T-cell (primary cell): ENCODE measurements around the gene LRCH1. TPM values are rescaled to one million over a fixed set of nuclear protein-coding genes. Genes with fewer than 3 reads are reported as not detected.

Experiments used
- ATAC-seq, 4 experiments: fragments of 200-7000 bp in 3 of 4; fragments of 150-1000 bp in 1 of 4; cut with Tn5 transposase; replicated peaks in 1 of 4; 1 replicate in 3 of 4; 2 replicates in 1 of 4; pipeline ENCODE4 v1.10.0; 2021; ENCODE audit warnings: moderate library complexity in 3 of 4, mild to moderate bottlenecking in 2 of 4, moderate number of reproducible peaks in 1 of 4
- CTCF ChIA-PET, 2 donors: fragments of 300-600 bp; sonication (Branson Sonifier 250); formaldehyde crosslinking; loops; one replicate each; lab custom pipeline; 2022; ENCODE audit warnings: antibody characterized with exemption in 2 of 2; lab: Charles Lee
- POLR2A ChIA-PET, 2 donors: fragments of 300-600 bp; sonication (Branson Sonifier 250); formaldehyde crosslinking; loops; one replicate each; lab custom pipeline; 2022; ENCODE audit warnings: antibody characterized with exemption in 2 of 2; lab: Charles Lee
- DNase-seq, 35 experiments: peaks; one replicate each; pipeline versions ENCODE4 v3.0.0 to v3.0.0-alpha.2; 2013 to 2023
- H3K27ac ChIP-seq: one replicate; pipeline ENCODE4 v1.5.1; 2013; ENCODE audit warnings: low read length
- H3K27me3 ChIP-seq, 2 experiments: replicated peaks in 1 of 2; 1 replicate in 1 of 2; 2 replicates in 1 of 2; pipeline versions ENCODE4 v1.6.1 to v1.7.0; 2013; ENCODE audit warnings: low read length in 1 of 2, mixed read lengths in 1 of 2; ENCODE audit not compliant: control insufficient read depth in 2 of 2, insufficient read depth in 2 of 2; ENCODE audit errors: extremely low read depth in 1 of 2
- H3K36me3 ChIP-seq, 2 donors: 1 replicate in 1 of 2; 2 replicates in 1 of 2; pipeline versions ENCODE4 v1.6.1 to v1.7.0; 2013; ENCODE audit warnings: low read length in 1 of 2; ENCODE audit not compliant: control insufficient read depth in 2 of 2, insufficient read depth in 1 of 2; ENCODE audit errors: extremely low read depth in 1 of 2
- H3K4me1 ChIP-seq, 2 experiments: 1 replicate in 1 of 2; 2 replicates in 1 of 2; pipeline versions ENCODE4 v1.6.1 to v1.7.0; 2013; ENCODE audit warnings: low read length in 2 of 2, mixed read lengths in 1 of 2; ENCODE audit not compliant: insufficient read depth in 2 of 2, control insufficient read depth in 1 of 2; ENCODE audit errors: extremely low read depth in 1 of 2
- H3K4me3 ChIP-seq, 2 donors: 1 replicate in 1 of 2; 2 replicates in 1 of 2; pipeline versions ENCODE4 v1.5.1 to v1.7.0; 2013; ENCODE audit warnings: mild to moderate bottlenecking in 2 of 2, low read length in 1 of 2, moderate library complexity in 1 of 2; ENCODE audit not compliant: control insufficient read depth in 1 of 2; ENCODE audit errors: extremely low read depth in 1 of 2
- H3K9me3 ChIP-seq: 2 replicates; pipeline ENCODE4 v1.7.0; 2013
- H3K27ac Mint-ChIP-seq, 2 donors: one replicate each; pipeline ENCODE4 v1.8.0; 2020 to 2021; ENCODE audit warnings: mild to moderate bottlenecking in 2 of 2, mixed read lengths in 2 of 2
- H3K27me3 Mint-ChIP-seq, 2 donors: one replicate each; pipeline ENCODE4 v1.8.0; 2021 to 2022; ENCODE audit warnings: mixed read lengths in 2 of 2
- H3K36me3 Mint-ChIP-seq: one replicate; pipeline ENCODE4 v1.8.0; 2021; ENCODE audit warnings: mixed read lengths
- H3K4me1 Mint-ChIP-seq, 3 donors: one replicate each; pipeline ENCODE4 v1.8.0; 2020 to 2022; ENCODE audit warnings: mixed read lengths in 3 of 3, mild to moderate bottlenecking in 1 of 3
- H3K4me3 Mint-ChIP-seq, 3 donors: one replicate each; pipeline ENCODE4 v1.8.0; 2020 to 2022; ENCODE audit warnings: mild to moderate bottlenecking in 3 of 3, mixed read lengths in 3 of 3, moderate library complexity in 3 of 3
- H3K9me3 Mint-ChIP-seq, 3 donors: one replicate each; pipeline ENCODE4 v1.8.0; 2020 to 2022; ENCODE audit warnings: mixed read lengths in 3 of 3
- WGBS: methylation state at CpG from one replicate; pipeline ENCODE4 v1.1.5; 2013; ENCODE audit warnings: missing lambda C conversion rate; ENCODE audit not compliant: insufficient coverage; 5-methylcytosine and 5-hydroxymethylcytosine counted together
- total RNA-seq, 35 experiments: library from RNA in 6 of 35; stranded (reverse) in 6 of 35; fragments of 120-200 nt in 1 of 35; gene quantifications; one replicate each; pipeline versions ENCODE4 v1.2.1 to v1.2.4 and lab custom pipeline; 2013 to 2026

The LRCH1 gene
- total RNA-seq, 5 donors from 2014 or later (not counting 1 experiment from before 2014, with no cell fraction given), result 16.0 to 21.8 (median 17.9) TPM

DNA sequence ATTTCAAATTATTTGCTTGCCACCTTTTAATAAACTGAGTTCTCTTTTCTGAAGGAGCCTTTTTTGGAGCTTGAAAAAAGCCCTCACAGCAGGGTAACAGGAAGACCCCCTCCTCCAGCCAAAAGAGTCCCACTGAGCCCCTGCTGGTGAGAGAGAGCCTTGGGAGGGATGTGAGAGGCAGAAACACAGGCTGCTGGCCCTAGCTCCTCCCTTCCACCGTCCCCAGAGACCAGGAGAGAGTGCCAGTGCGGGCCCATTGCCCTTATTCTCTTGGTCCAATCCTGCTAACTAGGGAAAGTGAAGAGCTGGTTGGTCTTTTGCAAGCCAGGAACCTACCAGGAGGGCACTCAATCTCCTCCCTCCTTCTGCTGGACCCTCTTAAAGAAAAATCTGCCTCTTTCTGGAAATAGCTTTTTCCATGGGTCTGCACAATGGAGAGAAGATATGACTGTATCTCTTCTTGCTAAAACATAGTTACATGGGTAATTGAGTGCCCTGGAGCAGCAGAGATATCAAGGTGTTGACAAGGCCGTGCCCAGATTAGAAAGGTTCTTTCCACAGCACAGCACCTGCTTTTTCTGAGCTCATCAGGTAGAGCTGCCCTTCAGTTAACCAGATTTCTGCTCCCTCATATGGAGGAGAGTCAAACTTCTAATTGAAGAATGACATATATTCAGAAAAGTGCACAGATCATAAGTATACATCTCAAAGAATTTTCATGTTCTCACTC is 113.9 kb downstream of the LRCH1 start:
- Histone ChIP-seq H3K9me3 (no peaks in the 10 kb centered on the region), H3K4me3 (no peak overlapping the region), H3K27ac (peak overlapping the region; percentile 59), H3K4me1 (peaks cover 21 to 37% of the 10 kb centered on the region in 2 experiments), H3K36me3 (no peaks in the 10 kb centered on the region), H3K27me3 (no peaks in the 10 kb centered on the region)
- Mint-ChIP-seq H3K27ac (peak overlapping the region; percentile 83 to 86), H3K4me1 (peaks cover 54 to 63% (median 56%) of the 10 kb centered on the region in 3 donors), H3K4me3 (peak overlapping the region; percentile 61 to 69 (median 62)), H3K9me3 (no peaks in the 10 kb centered on the region), H3K36me3 (peaks cover 15% of the 10 kb centered on the region), H3K27me3 (no peaks in the 10 kb centered on the region)
- ChIA-PET POLR2A (interaction anchor here in 1 of 2 donors (0.6 kb wide), 1 partner anchor 101 kb away, joined by 4 read pairs; no protein-coding TSS in a partner anchor), CTCF (interaction anchor here (0.7 to 1.0 kb wide), 3 partner anchors 12 to 615 kb away, joined by 3 to 6 read pairs (median 4); no protein-coding TSS in a partner anchor)
- 60% methylated on average over 1 of the region's 3 CpGs for WGBS
- peak in 1 of 35 experiments; percentile 34 for DNase-seq
- ATAC-seq, result peak in 1 of 4 experiments; percentile 44

DNA sequence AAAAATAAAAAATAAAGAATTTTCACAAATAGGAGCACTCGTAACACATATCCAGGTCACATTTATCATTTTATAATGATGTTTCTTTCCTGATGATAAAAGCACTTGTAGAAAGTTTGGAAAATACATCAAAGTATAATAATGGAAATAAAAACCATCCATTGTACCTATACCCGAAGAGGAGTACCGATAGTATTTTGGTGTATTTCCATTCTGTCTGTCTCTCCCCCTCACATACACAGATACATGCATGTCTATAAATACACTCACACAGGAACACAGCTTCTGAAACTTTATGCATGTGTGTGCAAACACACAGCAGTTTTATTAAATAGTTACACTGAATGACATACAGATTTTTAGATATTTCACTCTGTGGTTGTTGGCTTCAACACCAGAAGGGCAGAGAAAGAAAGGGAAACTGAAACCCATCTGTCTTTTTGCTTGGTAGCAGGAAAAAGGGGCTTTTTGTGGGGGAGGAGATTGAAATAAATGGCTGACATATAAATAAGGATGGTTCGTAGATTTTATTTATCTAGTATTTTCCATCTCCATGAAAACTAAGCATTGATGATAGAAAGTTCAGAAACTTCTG is 114.8 kb downstream of the LRCH1 start:
- ATAC-seq (peak; percentile 47 to 84 (median 64)), DNase-seq (peak in 7 of 35 experiments; percentile 9 to 75 (median 13))
- Mint-ChIP-seq H3K27me3 (no peaks in the 10 kb centered on the region), H3K36me3 (peaks cover 23% of the 10 kb centered on the region), H3K4me1 (peaks cover 45 to 58% (median 49%) of the 10 kb centered on the region in 3 donors), H3K4me3 (peak overlapping the region; percentile 61 to 81 (median 74)), H3K27ac (peak overlapping the region; percentile 71 to 90), H3K9me3 (no peaks in the 10 kb centered on the region)
- no peaks in the 10 kb centered on the region for H3K9me3 ChIP-seq
- ChIA-PET CTCF (interaction anchor here (0.6 to 1.7 kb wide), 7 partner anchors 10 to 616 kb away, joined by 3 to 7 read pairs (median 3); partner anchors contain the start of gene LRCH1 (in 1 of the 2)), POLR2A (interaction anchor here in 1 of 2 donors (0.9 kb wide), 1 partner anchor 112 kb away, joined by 3 read pairs; no protein-coding TSS in a partner anchor)
- H3K4me3 ChIP-seq, result peak overlapping the region; percentile 39 to 47
- no CpG with 5 or more reads among the region's 4 CpGs for WGBS
- H3K27ac ChIP-seq, result peak overlapping the region; percentile 75
- peaks cover 21 to 37% of the 10 kb centered on the region in 2 experiments for H3K4me1 ChIP-seq
- no peaks in the 10 kb centered on the region for H3K27me3 ChIP-seq
- H3K36me3 ChIP-seq, result peaks cover 0 to 2% of the 10 kb centered on the region in 2 donors

DNA sequence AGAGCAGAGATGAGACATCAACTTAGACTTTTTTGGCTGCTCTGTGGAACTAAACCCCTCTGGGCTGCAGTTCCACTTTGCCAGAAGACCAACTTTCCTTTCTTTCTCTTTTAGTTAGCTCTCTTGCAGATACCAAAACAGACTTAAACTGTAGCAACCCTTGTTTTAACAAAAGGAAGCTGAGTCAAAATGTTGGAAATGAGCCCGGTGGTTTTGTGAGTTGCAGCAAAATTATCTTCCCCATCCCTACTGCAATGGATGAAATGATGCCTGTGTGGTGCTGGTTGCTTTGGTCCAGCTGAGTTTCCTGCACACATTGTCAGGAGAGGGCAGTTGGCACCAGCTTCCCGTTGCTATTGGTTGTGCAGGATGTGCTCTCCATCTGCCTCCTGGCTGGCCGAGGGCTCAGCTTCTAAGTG is 115.3 kb downstream of the LRCH1 start:
- peak; percentile 39 to 53 (median 40) for ATAC-seq
- CTCF ChIA-PET, result interaction anchor here (0.6 to 1.7 kb wide), 5 partner anchors 10 to 116 kb away, joined by 3 to 7 read pairs (median 3); partner anchors contain the start of gene LRCH1 (in 1 of the 2)
- peak overlapping the region; percentile 71 to 90 for H3K27ac Mint-ChIP-seq
- peak overlapping the region; percentile 75 for H3K27ac ChIP-seq
- WGBS, result no CpG with 5 or more reads among the region's 3 CpGs
- H3K9me3 ChIP-seq, result no peaks in the 10 kb centered on the region
- H3K36me3 ChIP-seq, result peaks cover 0 to 2% of the 10 kb centered on the region in 2 donors
- H3K4me3 Mint-ChIP-seq, result peak overlapping the region; percentile 61 to 81 (median 74)
- H3K4me1 Mint-ChIP-seq, result peaks cover 40 to 54% (median 45%) of the 10 kb centered on the region in 3 donors
- H3K27me3 ChIP-seq, result no peaks in the 10 kb centered on the region
- H3K36me3 Mint-ChIP-seq, result peaks cover 26% of the 10 kb centered on the region
- DNase-seq, result peak in 1 of 35 experiments; percentile 25
- H3K4me1 ChIP-seq, result peaks cover 21 to 37% of the 10 kb centered on the region in 2 experiments
- H3K4me3 ChIP-seq, result peak overlapping the region; percentile 39 to 47
- no peaks in the 10 kb centered on the region for H3K9me3 Mint-ChIP-seq
- POLR2A ChIA-PET, result interaction anchor here in 1 of 2 donors (0.9 kb wide), 1 partner anchor 113 kb away, joined by 3 read pairs; no protein-coding TSS in a partner anchor
- no peaks in the 10 kb centered on the region for H3K27me3 Mint-ChIP-seq

DNA sequence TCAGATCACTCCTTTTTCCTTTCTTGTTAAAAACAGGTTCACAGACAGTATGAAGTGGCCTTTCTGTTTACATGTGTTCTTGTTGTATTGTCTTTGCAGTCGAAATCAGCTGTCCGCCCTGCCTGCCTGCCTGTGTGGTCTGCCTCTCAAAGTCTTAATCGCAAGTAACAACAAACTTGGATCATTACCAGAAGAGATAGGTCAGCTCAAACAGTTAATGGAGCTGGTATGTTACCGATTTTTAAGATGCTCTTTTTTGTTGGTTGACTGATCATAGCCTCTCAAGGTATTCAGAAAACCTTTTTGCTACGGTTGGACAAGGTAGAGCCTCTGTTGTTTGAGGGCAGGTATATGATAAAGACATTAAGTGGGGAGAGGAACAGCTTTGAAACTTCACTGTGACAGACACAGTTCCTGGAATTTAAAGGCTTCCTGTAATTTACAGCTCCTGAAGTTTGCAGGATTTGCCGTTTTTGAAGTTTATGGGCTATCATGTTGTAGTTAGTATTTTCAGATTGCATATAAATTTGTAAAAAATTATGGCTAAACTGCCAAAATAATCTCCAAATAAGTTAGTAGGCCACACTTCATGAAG is 116.1 kb downstream of the LRCH1 start:
- no peak overlapping the region for H3K27ac ChIP-seq
- H3K27me3 Mint-ChIP-seq, result no peaks in the 10 kb centered on the region
- ATAC-seq, result no peak
- peaks cover 38 to 48% (median 40%) of the 10 kb centered on the region in 3 donors for H3K4me1 Mint-ChIP-seq
- no peaks in the 10 kb centered on the region for H3K27me3 ChIP-seq
- H3K4me1 ChIP-seq, result peaks cover 21 to 34% of the 10 kb centered on the region in 2 experiments
- H3K9me3 ChIP-seq, result no peaks in the 10 kb centered on the region
- no peaks in the 10 kb centered on the region for H3K9me3 Mint-ChIP-seq
- 83% methylated on average over 5 of the region's 6 CpGs for WGBS
- ChIA-PET POLR2A (no interaction called here), CTCF (interaction anchor here (0.7 to 1.7 kb wide), 3 partner anchors 21 to 117 kb away, joined by 3 to 7 read pairs (median 4); partner anchors contain the start of gene LRCH1 (in 1 of the 2))
- H3K36me3 Mint-ChIP-seq, result peaks cover 26% of the 10 kb centered on the region
- H3K36me3 ChIP-seq, result peaks cover 0 to 2% of the 10 kb centered on the region in 2 donors
- H3K4me3 Mint-ChIP-seq, result peak overlapping the region; percentile 19 to 61 (median 59)
- H3K4me3 ChIP-seq, result no peak overlapping the region
- H3K27ac Mint-ChIP-seq, result peak overlapping the region; percentile 49 to 81
- DNase-seq, result no peak

DNA sequence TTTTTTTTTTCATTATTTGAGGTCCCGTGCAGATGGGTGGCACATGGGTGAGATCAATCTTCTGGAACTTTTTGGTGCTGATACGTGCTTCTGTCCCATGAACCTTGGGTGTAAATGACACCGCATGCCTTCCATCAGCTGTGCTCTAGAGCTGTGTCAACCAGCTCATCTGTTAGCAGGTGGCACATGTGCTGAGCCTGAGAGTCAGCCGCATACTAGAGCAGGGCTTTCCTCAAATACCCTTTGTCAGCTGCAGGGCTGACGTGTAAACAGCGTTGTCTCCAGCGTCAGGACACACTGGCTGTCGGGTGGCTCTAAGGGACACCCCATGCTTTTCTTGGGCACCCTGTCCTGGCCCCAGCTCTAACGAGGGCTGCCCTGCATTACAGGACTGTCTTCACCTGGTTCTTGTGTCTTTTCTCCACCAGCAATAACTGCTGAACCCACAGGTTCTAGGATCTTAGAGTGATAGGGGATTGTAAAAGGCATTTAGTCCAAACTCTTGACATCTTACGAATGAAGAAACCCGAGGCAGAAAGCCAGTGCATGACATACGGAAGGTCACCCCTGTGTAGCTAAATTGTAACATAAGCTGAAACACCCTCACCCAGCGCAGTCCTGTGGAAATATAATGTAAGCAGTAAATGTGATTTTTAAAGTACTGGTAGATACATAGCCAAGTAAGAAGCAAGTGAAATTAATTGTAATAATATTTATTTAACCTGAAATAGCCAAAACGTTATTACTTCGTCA is 119.5 kb downstream of the LRCH1 start:
- Histone ChIP-seq H3K4me3 (no peak overlapping the region), H3K4me1 (peaks cover 8 to 13% of the 10 kb centered on the region in 2 experiments), H3K27me3 (no peaks in the 10 kb centered on the region), H3K27ac (no peak overlapping the region), H3K9me3 (no peaks in the 10 kb centered on the region), H3K36me3 (peaks cover 0 to 2% of the 10 kb centered on the region in 2 donors)
- Mint-ChIP-seq H3K4me1 (peaks cover 22 to 27% (median 23%) of the 10 kb centered on the region in 3 donors), H3K4me3 (no peak overlapping the region), H3K27ac (no peak overlapping the region), H3K36me3 (peaks cover 29% of the 10 kb centered on the region), H3K9me3 (no peaks in the 10 kb centered on the region), H3K27me3 (no peaks in the 10 kb centered on the region)
- 100% methylated on average over 8 of the region's 15 CpGs for WGBS
- POLR2A ChIA-PET, result interaction anchor here in 1 of 2 donors (0.6 kb wide), 1 partner anchor 85 kb away, joined by 5 read pairs; no protein-coding TSS in a partner anchor
- DNase-seq (no peak), ATAC-seq (no peak)
- CTCF ChIA-PET, result interaction anchor here in 1 of 2 donors (0.7 to 1.0 kb wide), 3 partner anchors 24 to 72 kb away, joined by 3 to 4 read pairs (median 3); no protein-coding TSS in a partner anchor
